ENCODE results near the gene FAM47A.

Gene FAM47A

DNA sequence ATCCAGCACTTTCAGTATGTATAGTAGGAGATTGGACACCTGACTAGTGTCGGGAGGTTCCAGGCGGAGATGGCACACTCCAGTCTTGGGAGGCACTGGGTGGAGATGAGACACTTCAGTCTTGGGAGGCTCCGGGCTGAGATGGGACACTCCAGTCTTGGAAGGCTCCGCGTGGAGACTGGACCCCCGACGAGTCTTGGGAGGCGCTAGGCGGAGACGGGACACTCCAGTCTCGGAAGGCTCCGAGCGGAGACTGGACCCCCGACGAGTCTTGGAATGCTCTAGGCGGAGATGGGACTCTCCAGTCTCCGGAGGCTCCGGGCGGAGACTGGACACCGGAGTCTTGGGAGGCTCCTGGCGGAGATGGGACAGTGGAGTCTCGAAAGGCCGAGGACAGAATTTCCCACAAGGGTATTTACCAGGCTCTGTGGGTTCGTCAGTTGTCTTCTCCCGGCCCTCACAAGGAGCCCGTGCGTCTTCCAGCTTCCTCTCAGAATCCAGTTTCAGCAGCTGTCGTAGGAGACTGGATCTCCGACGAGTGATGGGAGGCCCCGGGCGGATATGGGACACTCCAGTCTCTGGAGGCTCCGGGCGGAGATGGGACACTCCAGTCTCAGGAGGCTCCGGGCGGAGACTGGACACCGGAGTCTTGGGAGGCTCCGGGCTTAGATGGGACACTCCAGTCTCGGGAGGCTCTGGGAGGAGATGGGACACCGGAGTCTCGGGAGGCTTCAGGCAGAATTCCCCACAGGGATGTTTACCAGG lies 952 bp downstream of the FAM47A start:
- TF ChIP-seq, protein P1, sequence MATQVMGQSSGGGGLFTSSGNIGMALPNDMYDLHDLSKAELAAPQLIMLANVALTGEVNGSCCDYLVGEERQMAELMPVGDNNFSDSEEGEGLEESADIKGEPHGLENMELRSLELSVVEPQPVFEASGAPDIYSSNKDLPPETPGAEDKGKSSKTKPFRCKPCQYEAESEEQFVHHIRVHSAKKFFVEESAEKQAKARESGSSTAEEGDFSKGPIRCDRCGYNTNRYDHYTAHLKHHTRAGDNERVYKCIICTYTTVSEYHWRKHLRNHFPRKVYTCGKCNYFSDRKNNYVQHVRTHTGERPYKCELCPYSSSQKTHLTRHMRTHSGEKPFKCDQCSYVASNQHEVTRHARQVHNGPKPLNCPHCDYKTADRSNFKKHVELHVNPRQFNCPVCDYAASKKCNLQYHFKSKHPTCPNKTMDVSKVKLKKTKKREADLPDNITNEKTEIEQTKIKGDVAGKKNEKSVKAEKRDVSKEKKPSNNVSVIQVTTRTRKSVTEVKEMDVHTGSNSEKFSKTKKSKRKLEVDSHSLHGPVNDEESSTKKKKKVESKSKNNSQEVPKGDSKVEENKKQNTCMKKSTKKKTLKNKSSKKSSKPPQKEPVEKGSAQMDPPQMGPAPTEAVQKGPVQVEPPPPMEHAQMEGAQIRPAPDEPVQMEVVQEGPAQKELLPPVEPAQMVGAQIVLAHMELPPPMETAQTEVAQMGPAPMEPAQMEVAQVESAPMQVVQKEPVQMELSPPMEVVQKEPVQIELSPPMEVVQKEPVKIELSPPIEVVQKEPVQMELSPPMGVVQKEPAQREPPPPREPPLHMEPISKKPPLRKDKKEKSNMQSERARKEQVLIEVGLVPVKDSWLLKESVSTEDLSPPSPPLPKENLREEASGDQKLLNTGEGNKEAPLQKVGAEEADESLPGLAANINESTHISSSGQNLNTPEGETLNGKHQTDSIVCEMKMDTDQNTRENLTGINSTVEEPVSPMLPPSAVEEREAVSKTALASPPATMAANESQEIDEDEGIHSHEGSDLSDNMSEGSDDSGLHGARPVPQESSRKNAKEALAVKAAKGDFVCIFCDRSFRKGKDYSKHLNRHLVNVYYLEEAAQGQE (IDR thresholded peaks at IDR 0.05; ENCODE audit: insufficient read depth in 1 of 2, low read depth in 2 of 2, low read length in 2 of 2), result no peak
- no peak for TF ChIP-seq TAF1 (IDR thresholded peaks at IDR 0.05; ENCODE audit: borderline replicate concordance, insufficient read depth, low read length)

DNA sequence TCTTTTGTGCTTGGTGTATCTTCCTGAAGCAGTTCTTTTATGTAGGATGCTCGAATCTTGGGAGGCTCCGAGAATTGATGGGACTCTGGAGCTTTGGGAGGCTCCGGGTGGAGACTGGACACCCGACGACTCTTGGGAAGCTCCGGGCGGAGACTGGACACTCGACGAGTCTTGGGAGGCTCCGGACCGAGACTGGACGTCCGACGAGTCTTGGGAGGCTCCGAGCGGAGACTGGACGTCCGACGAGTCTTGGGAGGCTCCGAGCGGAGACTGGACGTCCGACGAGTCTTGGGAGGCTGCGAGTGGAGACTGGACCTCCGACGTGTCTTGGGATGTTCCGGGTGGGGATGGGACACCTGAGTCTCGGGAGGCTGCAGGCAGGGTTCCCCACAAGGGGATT lies 1.6 kb downstream of the FAM47A start:
- no peak for TF ChIP-seq FOXP2 (optimal IDR thresholded peaks at IDR 0.05; ENCODE audit: borderline replicate concordance, extremely low read depth, extremely low read length, insufficient read depth)
- no peak for TF ChIP-seq POLR2AphosphoS5 (IDR thresholded peaks at IDR 0.05; ENCODE audit: low read depth, low read length)
- no peak for TF ChIP-seq TAF1 (IDR thresholded peaks at IDR 0.05; ENCODE audit: borderline replicate concordance, insufficient read depth, low read length)
- TF ChIP-seq SIN3A (IDR thresholded peaks at IDR 0.05; ENCODE audit: borderline replicate concordance, insufficient read depth, low read length), result no peak
- TF ChIP-seq, protein P1 (IDR thresholded peaks at IDR 0.05; ENCODE audit: insufficient read depth in 1 of 2, low read depth in 2 of 2, low read length in 2 of 2), result no peak

DNA sequence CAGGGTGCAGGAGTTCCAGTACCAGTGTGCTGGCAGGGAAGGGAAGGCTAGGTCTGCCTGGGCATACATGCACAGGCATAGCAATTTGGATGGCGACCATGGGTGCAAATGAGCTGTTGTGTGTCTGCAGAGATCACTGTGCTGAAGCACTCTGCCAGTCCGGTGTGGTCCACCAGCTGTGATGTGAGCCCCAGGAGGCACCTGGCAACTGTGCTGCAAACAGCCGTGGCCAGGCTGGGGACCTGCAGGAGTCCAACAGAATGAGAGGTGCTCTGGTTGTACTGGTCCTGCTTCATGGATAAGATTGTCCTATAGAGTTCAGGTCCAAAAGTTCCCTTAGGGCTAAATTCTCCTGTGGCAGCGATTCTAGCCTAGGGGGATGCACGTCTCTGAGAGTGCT lies 6.1 kb downstream of the FAM47A start:
- TF ChIP-seq FOXP2 (optimal IDR thresholded peaks at IDR 0.05; ENCODE audit: borderline replicate concordance, extremely low read depth, extremely low read length, insufficient read depth), result no peak
- no peak for TF ChIP-seq SIN3A (IDR thresholded peaks at IDR 0.05; ENCODE audit: borderline replicate concordance, insufficient read depth, low read length)
- TF ChIP-seq, protein P1 (IDR thresholded peaks at IDR 0.05; ENCODE audit: insufficient read depth in 1 of 2, low read depth in 2 of 2, low read length in 2 of 2), result no peak
- TF ChIP-seq POLR2AphosphoS5 (IDR thresholded peaks at IDR 0.05; ENCODE audit: low read depth, low read length), result no peak
- TF ChIP-seq TAF1 (IDR thresholded peaks at IDR 0.05; ENCODE audit: borderline replicate concordance, insufficient read depth, low read length), result no peak

DNA sequence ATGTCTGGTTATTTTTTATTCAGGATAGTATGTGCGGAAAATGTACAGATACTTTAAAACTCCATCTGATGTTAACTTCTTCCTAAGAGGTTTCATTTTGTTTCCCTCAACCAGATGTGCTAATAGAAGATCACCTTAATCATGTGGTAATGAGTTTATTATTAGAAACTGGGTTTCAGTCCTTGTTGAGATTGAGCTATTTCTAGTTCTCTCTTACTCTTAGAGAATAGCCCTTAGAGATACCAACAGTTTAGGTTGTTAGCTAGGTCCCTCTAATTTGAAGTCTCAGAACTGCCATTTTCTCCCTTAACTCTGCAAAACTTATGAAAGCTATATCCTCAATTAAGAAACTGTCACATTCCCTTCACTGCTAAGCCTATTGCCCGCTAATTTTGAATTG lies 13.0 kb downstream of the FAM47A start:
- TF ChIP-seq POLR2AphosphoS5 (IDR thresholded peaks at IDR 0.05; ENCODE audit: low read depth, low read length), result no peak
- TF ChIP-seq SIN3A (IDR thresholded peaks at IDR 0.05; ENCODE audit: borderline replicate concordance, insufficient read depth, low read length), result no peak
- no peak for TF ChIP-seq TAF1 (IDR thresholded peaks at IDR 0.05; ENCODE audit: borderline replicate concordance, insufficient read depth, low read length)
- TF ChIP-seq, protein P1 (IDR thresholded peaks at IDR 0.05; ENCODE audit: insufficient read depth in 1 of 2, low read depth in 2 of 2, low read length in 2 of 2), result no peak
- TF ChIP-seq FOXP2 (optimal IDR thresholded peaks at IDR 0.05; ENCODE audit: borderline replicate concordance, extremely low read depth, extremely low read length, insufficient read depth), result no peak

DNA sequence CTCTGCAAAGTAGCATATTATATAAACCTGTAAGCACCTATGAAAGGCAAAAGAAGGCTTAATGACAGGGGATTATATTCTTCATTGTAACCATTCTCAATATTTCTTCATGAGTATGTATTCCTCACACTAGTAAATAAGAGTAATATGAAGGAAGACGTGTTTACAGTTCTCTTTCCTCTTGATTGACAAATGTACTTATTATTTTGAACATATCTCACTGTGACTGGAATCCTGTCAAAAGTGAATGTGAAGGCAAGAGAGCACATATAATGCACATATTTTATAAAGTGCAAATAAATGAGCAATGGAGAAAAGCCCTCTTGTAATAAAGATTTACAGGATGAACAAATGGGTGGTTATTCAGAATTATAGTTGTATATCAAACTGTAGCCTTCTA lies 19.7 kb downstream of the FAM47A start:
- TF ChIP-seq POLR2AphosphoS5 (IDR thresholded peaks at IDR 0.05; ENCODE audit: low read depth, low read length), result no peak
- TF ChIP-seq TAF1 (IDR thresholded peaks at IDR 0.05; ENCODE audit: borderline replicate concordance, insufficient read depth, low read length), result no peak
- TF ChIP-seq SIN3A (IDR thresholded peaks at IDR 0.05; ENCODE audit: borderline replicate concordance, insufficient read depth, low read length), result no peak
- TF ChIP-seq, protein P1 (IDR thresholded peaks at IDR 0.05; ENCODE audit: insufficient read depth in 1 of 2, low read depth in 2 of 2, low read length in 2 of 2), result no peak
- no peak for TF ChIP-seq FOXP2 (optimal IDR thresholded peaks at IDR 0.05; ENCODE audit: borderline replicate concordance, extremely low read depth, extremely low read length, insufficient read depth)
